GM18511 (cell line): ENCODE data around the gene LY86.
"Not testable (repeated sequence)": the region's sequence is repeated elsewhere in the genome, so short reads cannot be mapped to it uniquely, and the experiment has no call there.

ENCODE experiments used
- ATAC-seq: cut with Tn5 transposase; IDR thresholded peaks from one replicate; pipeline ENCODE4 v1.9.1; 2021; ENCODE audit warnings: mild to moderate bottlenecking, moderate library complexity; ENCODE audit not compliant: unreplicated experiment

The LY86 gene

GRCh38 chr6:6595952-6596351, 7.4 kb downstream of the LY86 start:
- no peak for ATAC-seq

GRCh38 chr6:6596529-6597328, 8.2 kb downstream of the LY86 start:
- ATAC-seq, result no peak

GRCh38 chr6:6597682-6598081, 9.2 kb downstream of the LY86 start:
- no peak for ATAC-seq

GRCh38 chr6:6599468-6599873, 11.0 kb downstream of the LY86 start:
- no peak for ATAC-seq

GRCh38 chr6:6600875-6601274, 12.4 kb downstream of the LY86 start:
- ATAC-seq, result no peak

GRCh38 chr6:6602262-6602661, 13.7 kb downstream of the LY86 start:
- ATAC-seq, result no peak

GRCh38 chr6:6603317-6603716, 14.8 kb downstream of the LY86 start:
- ATAC-seq, result no peak

GRCh38 chr6:6604015-6604414, 15.5 kb downstream of the LY86 start:
- ATAC-seq, result no peak

- ATAC-seq, result no peak
Measured at GRCh38 chr6:6604566-6604965, 16.0 kb downstream of the LY86 start.

GRCh38 chr6:6605873-6606272, 17.4 kb downstream of the LY86 start:
- no peak for ATAC-seq

GRCh38 chr6:6606391-6607030, 18.0 kb downstream of the LY86 start:
- not testable (repeated sequence) for ATAC-seq

GRCh38 chr6:6609450-6609849, 20.9 kb downstream of the LY86 start:
- ATAC-seq, result no peak

GRCh38 chr6:6610031-6610591, 21.6 kb downstream of the LY86 start:
- ATAC-seq, result peak; percentile 99

- no peak for ATAC-seq
Measured at GRCh38 chr6:6611486-6611885, 23.0 kb downstream of the LY86 start.

- ATAC-seq, result no peak
Measured at GRCh38 chr6:6612308-6612707, 23.8 kb downstream of the LY86 start.

- ATAC-seq, result not testable (repeated sequence)
Measured at GRCh38 chr6:6613103-6613718, 24.7 kb downstream of the LY86 start.

GRCh38 chr6:6614096-6614982, 25.8 kb downstream of the LY86 start:
- ATAC-seq, result no peak

GRCh38 chr6:6614983-6615349, 26.4 kb downstream of the LY86 start:
- ATAC-seq, result no peak

- no peak for ATAC-seq
Measured at GRCh38 chr6:6616656-6617055, 28.1 kb downstream of the LY86 start.

GRCh38 chr6:6619021-6619794, 30.7 kb downstream of the LY86 start:
- no peak for ATAC-seq
